Measurements from ENCODE around the gene ADH1B.

GRCh38 chr4:99290848-99291786, 30.1 kb downstream of the ADH1B start, which contains the start of gene ADH1A:
- TF ChIP-seq CTCF (IDR thresholded peaks at IDR 0.05; ENCODE audit: poor library complexity, severe bottlenecking) (no peak), TAF1 (IDR thresholded peaks at IDR 0.05; ENCODE audit: low read depth) (no peak), EZH2 (IDR thresholded peaks at IDR 0.05; ENCODE audit: borderline replicate concordance, insufficient read depth, low read length, poor library complexity, severe bottlenecking) (no peak), MXI1 (conservative IDR thresholded peaks at IDR 0.05; ENCODE audit: poor library complexity, severe bottlenecking) (no peak), POLR2AphosphoS5 (IDR thresholded peaks at IDR 0.05) (no peak), RAD21 (conservative IDR thresholded peaks at IDR 0.05) (no peak), EP300 (conservative IDR thresholded peaks at IDR 0.05; ENCODE audit: poor library complexity, severe bottlenecking) (no peak)
